Stomach smooth muscle (tissue), 2 donors: Measurements from ENCODE around the gene FLRT1.

Source experiments
- H3K27ac ChIP-seq: one replicate; pipeline ENCODE4 v1.7.0; 2013; ENCODE audit warnings: mild to moderate bottlenecking, low read length, inconsistent platforms
- H3K27me3 ChIP-seq, 2 donors: one replicate each; pipeline ENCODE4 v1.7.0; 2013; ENCODE audit warnings: low read length in 2 of 2; ENCODE audit not compliant: insufficient read depth in 2 of 2, control insufficient read depth in 1 of 2
- H3K36me3 ChIP-seq, 2 donors: one replicate each; pipeline ENCODE4 v1.7.0; 2013; ENCODE audit warnings: low read length in 2 of 2; ENCODE audit not compliant: control insufficient read depth in 2 of 2, insufficient read depth in 2 of 2
- H3K4me1 ChIP-seq: one replicate; pipeline ENCODE4 v1.7.0; 2013; ENCODE audit warnings: low read length; ENCODE audit not compliant: control insufficient read depth, insufficient read depth
- H3K4me3 ChIP-seq, 2 donors: one replicate each; pipeline ENCODE4 v1.7.0; 2013; ENCODE audit warnings: low read length in 2 of 2
- H3K9ac ChIP-seq, 2 donors: one replicate each; pipeline ENCODE4 v1.7.0; 2013; ENCODE audit warnings: low read length in 2 of 2, mild to moderate bottlenecking in 1 of 2
- H3K9me3 ChIP-seq, 2 donors: one replicate each; pipeline ENCODE4 v1.7.0; 2013; ENCODE audit warnings: low read length in 2 of 2; ENCODE audit not compliant: control insufficient read depth in 2 of 2
- donor health status: healthy.
- donor health status: Pancreatic carcinoma.

The FLRT1 gene

GRCh38 chr11:64068705-64069400, 33.1 kb downstream of the FLRT1 start:
- Histone ChIP-seq H3K4me3 (no peak overlapping the region), H3K27me3 (no peaks in the 10 kb centered on the region), H3K9me3 (no peaks in the 10 kb centered on the region), H3K9ac (no peak overlapping the region), H3K36me3 (no peaks in the 10 kb centered on the region), H3K27ac (no peak overlapping the region), H3K4me1 (peaks cover 9% of the 10 kb centered on the region)

GRCh38 chr11:64069401-64070313, 33.9 kb downstream of the FLRT1 start:
- no peaks in the 10 kb centered on the region for H3K9me3 ChIP-seq
- peaks cover 7% of the 10 kb centered on the region for H3K4me1 ChIP-seq
- no peak overlapping the region for H3K4me3 ChIP-seq
- no peaks in the 10 kb centered on the region for H3K36me3 ChIP-seq
- no peaks in the 10 kb centered on the region for H3K27me3 ChIP-seq
- H3K27ac ChIP-seq, result no peak overlapping the region
- H3K9ac ChIP-seq, result no peak overlapping the region

GRCh38 chr11:64070314-64070681, 34.6 kb downstream of the FLRT1 start:
- Histone ChIP-seq H3K4me1 (peaks cover 2% of the 10 kb centered on the region), H3K4me3 (no peak overlapping the region), H3K27ac (no peak overlapping the region), H3K36me3 (no peaks in the 10 kb centered on the region), H3K27me3 (no peaks in the 10 kb centered on the region), H3K9ac (no peak overlapping the region), H3K9me3 (no peaks in the 10 kb centered on the region)

GRCh38 chr11:64071849-64072248, 36.1 kb downstream of the FLRT1 start:
- Histone ChIP-seq H3K27me3 (no peaks in the 10 kb centered on the region), H3K4me3 (no peak overlapping the region), H3K27ac (no peak overlapping the region), H3K4me1 (peaks cover 2% of the 10 kb centered on the region), H3K36me3 (no peaks in the 10 kb centered on the region), H3K9ac (no peak overlapping the region), H3K9me3 (no peaks in the 10 kb centered on the region)

- no peaks in the 10 kb centered on the region for H3K27me3 ChIP-seq
- H3K9ac ChIP-seq, result no peak overlapping the region
- no peaks in the 10 kb centered on the region for H3K9me3 ChIP-seq
- peaks cover 2% of the 10 kb centered on the region for H3K4me1 ChIP-seq
- no peak overlapping the region for H3K4me3 ChIP-seq
- no peaks in the 10 kb centered on the region for H3K36me3 ChIP-seq
- H3K27ac ChIP-seq, result no peak overlapping the region
These were observed 36.7 kb downstream of the FLRT1 start for GRCh38 chr11:64072403-64072802.

- no peak overlapping the region for H3K27ac ChIP-seq
- H3K27me3 ChIP-seq, result no peaks in the 10 kb centered on the region
- H3K9me3 ChIP-seq, result no peaks in the 10 kb centered on the region
- peaks cover 2% of the 10 kb centered on the region for H3K4me1 ChIP-seq
- H3K9ac ChIP-seq, result no peak overlapping the region
- H3K36me3 ChIP-seq, result no peaks in the 10 kb centered on the region
- H3K4me3 ChIP-seq, result no peak overlapping the region
These were observed 37.1 kb downstream of the FLRT1 start for GRCh38 chr11:64072871-64073270.

GRCh38 chr11:64073542-64073941, 37.8 kb downstream of the FLRT1 start:
- H3K27me3 ChIP-seq, result no peaks in the 10 kb centered on the region
- no peak overlapping the region for H3K9ac ChIP-seq
- peaks cover 7% of the 10 kb centered on the region for H3K4me1 ChIP-seq
- H3K27ac ChIP-seq, result no peak overlapping the region
- H3K4me3 ChIP-seq, result no peak overlapping the region
- H3K9me3 ChIP-seq, result no peaks in the 10 kb centered on the region
- H3K36me3 ChIP-seq, result no peaks in the 10 kb centered on the region

GRCh38 chr11:64074239-64074638, 38.5 kb downstream of the FLRT1 start:
- H3K9ac ChIP-seq, result no peak overlapping the region

GRCh38 chr11:64076758-64077157, 41.0 kb downstream of the FLRT1 start:
- Histone ChIP-seq H3K27me3 (no peaks in the 10 kb centered on the region), H3K9me3 (no peaks in the 10 kb centered on the region), H3K36me3 (no peaks in the 10 kb centered on the region), H3K4me1 (peaks cover 7% of the 10 kb centered on the region), H3K27ac (no peak overlapping the region), H3K9ac (no peak overlapping the region), H3K4me3 (no peak overlapping the region)

More at GRCh38 chr11:64074239-64074638, 38.5 kb downstream of the FLRT1 start:
- Histone ChIP-seq H3K27ac (no peak overlapping the region), H3K4me3 (no peak overlapping the region), H3K36me3 (no peaks in the 10 kb centered on the region), H3K9me3 (no peaks in the 10 kb centered on the region), H3K27me3 (no peaks in the 10 kb centered on the region), H3K4me1 (peaks cover 7% of the 10 kb centered on the region)

GRCh38 chr11:64077607-64078006, 41.9 kb downstream of the FLRT1 start:
- Histone ChIP-seq H3K27me3 (no peaks in the 10 kb centered on the region), H3K36me3 (no peaks in the 10 kb centered on the region), H3K4me1 (peaks cover 5% of the 10 kb centered on the region), H3K4me3 (no peak overlapping the region), H3K9ac (no peak overlapping the region), H3K27ac (no peak overlapping the region), H3K9me3 (no peaks in the 10 kb centered on the region)

- no peak overlapping the region for H3K27ac ChIP-seq
These were observed 42.6 kb downstream of the FLRT1 start for GRCh38 chr11:64078284-64078683.

More at GRCh38 chr11:64078284-64078683, 42.6 kb downstream of the FLRT1 start:
- no peaks in the 10 kb centered on the region for H3K27me3 ChIP-seq
- H3K9me3 ChIP-seq, result no peaks in the 10 kb centered on the region
- no peaks in the 10 kb centered on the region for H3K36me3 ChIP-seq
- peaks cover 5% of the 10 kb centered on the region for H3K4me1 ChIP-seq
- no peak overlapping the region for H3K9ac ChIP-seq
- no peak overlapping the region for H3K4me3 ChIP-seq
